ENCODE data around the gene SDK1.
"Not testable (repeated sequence)": the region's sequence is repeated elsewhere in the genome, so short reads cannot be mapped to it uniquely, and the experiment has no call there.

The SDK1 gene

DNA sequence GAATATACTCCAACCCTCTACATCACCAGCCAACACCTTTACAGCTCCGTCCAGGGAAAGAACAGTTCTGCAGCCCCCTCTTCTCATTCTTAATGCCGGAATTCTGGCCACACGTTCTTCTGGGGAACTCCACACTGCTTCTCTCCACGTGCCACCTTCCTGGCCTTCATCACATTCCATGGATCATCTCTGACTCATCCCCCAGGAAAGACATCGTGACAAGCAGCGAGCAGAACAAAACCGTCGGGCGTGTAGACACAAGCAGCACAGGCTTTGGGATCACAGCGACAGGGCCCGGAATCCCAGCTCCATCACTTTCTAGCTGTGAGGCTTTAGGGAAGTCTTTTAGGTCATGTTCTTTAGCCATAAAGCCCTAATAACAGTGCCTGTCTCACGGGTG lies 790.7 kb downstream of the SDK1 start:
- no peaks in the 10 kb centered on the region for H3K27me3 Mint-ChIP-seq
- H3K4me3 Mint-ChIP-seq, result no peak overlapping the region
- no peaks in the 10 kb centered on the region for H3K36me3 Mint-ChIP-seq
- H3K4me1 Mint-ChIP-seq (ENCODE audit: low read depth), result no peaks in the 10 kb centered on the region
- peaks cover 7% of the 10 kb centered on the region for H3K9me3 Mint-ChIP-seq (ENCODE audit: low read depth)
- no peak overlapping the region for H3K27ac Mint-ChIP-seq

- H3K27me3 Mint-ChIP-seq, result no peaks in the 10 kb centered on the region
- no peaks in the 10 kb centered on the region for H3K4me1 Mint-ChIP-seq (ENCODE audit: low read depth)
- H3K27ac Mint-ChIP-seq, result no peak overlapping the region
- H3K4me3 Mint-ChIP-seq, result no peak overlapping the region
- H3K9me3 Mint-ChIP-seq (ENCODE audit: low read depth), result peaks cover 7% of the 10 kb centered on the region
- H3K36me3 Mint-ChIP-seq, result no peaks in the 10 kb centered on the region
Observed at GRCh38 chr7:4093035-4093434, 792.0 kb downstream of the SDK1 start.

- no peak overlapping the region for H3K4me3 Mint-ChIP-seq
- H3K9me3 Mint-ChIP-seq (ENCODE audit: low read depth), result peaks cover 7% of the 10 kb centered on the region
- no peaks in the 10 kb centered on the region for H3K27me3 Mint-ChIP-seq
- H3K4me1 Mint-ChIP-seq (ENCODE audit: low read depth), result no peaks in the 10 kb centered on the region
- no peaks in the 10 kb centered on the region for H3K36me3 Mint-ChIP-seq
- no peak overlapping the region for H3K27ac Mint-ChIP-seq
Observed at GRCh38 chr7:4093483-4093882, 792.4 kb downstream of the SDK1 start.

DNA sequence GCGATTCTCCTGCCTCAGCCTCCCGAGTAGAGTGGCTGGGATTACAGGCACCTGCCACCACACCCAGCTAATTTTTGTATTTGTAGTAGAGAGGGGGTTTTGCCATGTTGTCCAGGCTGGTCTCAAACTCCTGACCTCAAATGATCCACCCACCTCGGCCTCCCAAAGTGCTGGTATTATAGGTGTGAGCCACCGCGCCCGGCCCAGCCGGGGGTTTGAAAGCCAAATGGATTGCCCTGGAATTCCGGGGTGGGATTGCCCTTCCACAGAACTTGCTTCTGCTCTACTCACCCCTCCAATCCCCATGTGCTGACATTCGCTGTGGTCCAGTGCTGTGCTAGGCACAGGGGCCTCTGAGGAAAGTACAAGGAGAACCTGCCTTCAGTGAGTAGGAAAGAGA lies 793.1 kb downstream of the SDK1 start:
- not testable (repeated sequence) for H3K9me3 Mint-ChIP-seq (ENCODE audit: low read depth); H3K27me3 Mint-ChIP-seq; H3K27ac Mint-ChIP-seq; H3K4me1 Mint-ChIP-seq (ENCODE audit: low read depth); H3K36me3 Mint-ChIP-seq; H3K4me3 Mint-ChIP-seq

DNA sequence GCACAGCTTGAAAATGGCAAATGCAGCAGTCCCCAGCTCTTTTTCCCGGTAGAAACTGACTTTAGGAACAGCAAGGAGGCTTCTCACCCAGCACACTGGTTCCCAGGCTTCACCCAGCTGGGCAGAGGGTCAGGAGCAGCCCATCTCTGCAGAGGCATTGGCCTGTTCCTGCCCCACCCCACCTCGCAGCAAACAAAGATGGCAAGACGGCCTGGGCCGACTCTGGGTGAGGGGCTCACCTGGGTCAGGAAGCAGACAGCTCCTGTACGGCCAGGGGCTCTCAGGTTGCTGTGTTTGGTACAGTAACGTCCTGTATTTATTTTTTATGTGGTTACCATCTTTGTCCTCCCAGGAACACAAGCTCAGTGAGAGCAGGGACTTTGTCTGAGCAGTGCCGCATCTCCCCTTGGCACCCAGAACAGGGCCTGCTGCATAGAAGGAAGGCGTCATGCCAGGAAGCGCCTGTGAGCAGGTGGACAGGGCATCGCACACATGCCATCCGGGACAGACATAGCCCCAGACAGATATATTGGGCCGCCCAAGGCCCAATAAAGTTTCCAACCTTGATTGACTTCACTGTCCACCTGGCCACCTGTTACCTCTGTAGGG lies 796.1 kb downstream of the SDK1 start:
- peaks cover 5% of the 10 kb centered on the region for H3K27me3 Mint-ChIP-seq
- H3K36me3 Mint-ChIP-seq, result no peaks in the 10 kb centered on the region
- H3K9me3 Mint-ChIP-seq (ENCODE audit: low read depth), result no peaks in the 10 kb centered on the region
- H3K4me1 Mint-ChIP-seq (ENCODE audit: low read depth), result no peaks in the 10 kb centered on the region
- H3K4me3 Mint-ChIP-seq, result no peak overlapping the region
- H3K27ac Mint-ChIP-seq, result no peak overlapping the region

DNA sequence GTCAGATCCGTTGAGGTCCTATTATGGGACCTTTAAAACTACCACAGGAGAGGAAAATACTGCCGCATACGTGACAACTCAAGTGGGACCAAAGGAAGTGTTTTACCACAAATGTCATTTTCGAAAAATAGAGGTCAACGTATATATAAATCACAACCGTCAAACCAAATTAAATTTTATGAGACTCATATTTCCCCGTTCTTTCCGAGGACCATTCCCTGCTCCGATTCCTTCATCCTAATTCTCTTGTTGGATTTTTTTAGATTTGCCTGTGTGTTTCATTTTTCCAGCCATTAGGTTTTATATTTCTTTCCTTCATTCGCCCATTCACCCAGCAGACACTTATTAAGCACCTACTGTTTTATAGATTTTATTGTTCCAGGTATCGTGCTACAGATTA lies 797.1 kb downstream of the SDK1 start:
- Mint-ChIP-seq H3K36me3 (no peaks in the 10 kb centered on the region), H3K27me3 (peaks cover 5% of the 10 kb centered on the region), H3K27ac (no peak overlapping the region), H3K4me1 (ENCODE audit: low read depth) (no peaks in the 10 kb centered on the region), H3K4me3 (no peak overlapping the region), H3K9me3 (ENCODE audit: low read depth) (no peaks in the 10 kb centered on the region)

DNA sequence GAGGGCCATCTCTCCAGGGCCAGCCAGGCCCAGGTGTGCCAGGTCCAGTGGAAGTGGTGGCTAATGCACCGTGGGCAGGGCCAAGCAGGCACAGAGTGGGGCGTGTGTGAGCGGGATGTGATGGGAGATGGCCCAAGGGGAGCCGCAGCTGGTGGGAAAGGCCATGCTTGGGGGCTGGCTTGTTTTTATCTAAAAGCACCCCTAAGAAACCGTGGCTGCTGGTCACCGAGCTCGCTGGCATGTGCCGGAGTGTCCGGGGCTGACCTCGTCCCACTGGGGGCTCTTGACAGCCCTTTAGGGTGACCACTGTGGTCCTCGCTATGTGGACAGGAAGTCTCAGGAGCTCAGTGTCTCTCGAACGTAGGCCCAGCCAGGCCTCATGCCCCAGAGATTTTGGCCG lies 798.6 kb downstream of the SDK1 start:
- Mint-ChIP-seq H3K4me1 (ENCODE audit: low read depth) (no peaks in the 10 kb centered on the region), H3K9me3 (ENCODE audit: low read depth) (no peaks in the 10 kb centered on the region), H3K27me3 (peaks cover 5% of the 10 kb centered on the region), H3K4me3 (no peak overlapping the region), H3K36me3 (no peaks in the 10 kb centered on the region), H3K27ac (no peak overlapping the region)

GRCh38 chr7:4100148-4100547 lies 799.1 kb downstream of the SDK1 start:
- Mint-ChIP-seq H3K4me1 (ENCODE audit: low read depth) (no peaks in the 10 kb centered on the region), H3K9me3 (ENCODE audit: low read depth) (no peaks in the 10 kb centered on the region), H3K4me3 (no peak overlapping the region), H3K36me3 (no peaks in the 10 kb centered on the region), H3K27ac (no peak overlapping the region), H3K27me3 (peaks cover 5% of the 10 kb centered on the region)

GRCh38 chr7:4100691-4101090 lies 799.6 kb downstream of the SDK1 start:
- Mint-ChIP-seq H3K4me3 (no peak overlapping the region), H3K9me3 (ENCODE audit: low read depth) (no peaks in the 10 kb centered on the region), H3K36me3 (no peaks in the 10 kb centered on the region), H3K27ac (no peak overlapping the region), H3K27me3 (peaks cover 5% of the 10 kb centered on the region), H3K4me1 (ENCODE audit: low read depth) (no peaks in the 10 kb centered on the region)

GRCh38 chr7:4102231-4102841 lies 801.3 kb downstream of the SDK1 start:
- no peaks in the 10 kb centered on the region for H3K9me3 Mint-ChIP-seq (ENCODE audit: low read depth)
- H3K36me3 Mint-ChIP-seq, result no peaks in the 10 kb centered on the region
- H3K4me3 Mint-ChIP-seq, result no peak overlapping the region
- H3K4me1 Mint-ChIP-seq (ENCODE audit: low read depth), result no peaks in the 10 kb centered on the region
- H3K27ac Mint-ChIP-seq, result no peak overlapping the region
- peaks cover 5% of the 10 kb centered on the region for H3K27me3 Mint-ChIP-seq

DNA sequence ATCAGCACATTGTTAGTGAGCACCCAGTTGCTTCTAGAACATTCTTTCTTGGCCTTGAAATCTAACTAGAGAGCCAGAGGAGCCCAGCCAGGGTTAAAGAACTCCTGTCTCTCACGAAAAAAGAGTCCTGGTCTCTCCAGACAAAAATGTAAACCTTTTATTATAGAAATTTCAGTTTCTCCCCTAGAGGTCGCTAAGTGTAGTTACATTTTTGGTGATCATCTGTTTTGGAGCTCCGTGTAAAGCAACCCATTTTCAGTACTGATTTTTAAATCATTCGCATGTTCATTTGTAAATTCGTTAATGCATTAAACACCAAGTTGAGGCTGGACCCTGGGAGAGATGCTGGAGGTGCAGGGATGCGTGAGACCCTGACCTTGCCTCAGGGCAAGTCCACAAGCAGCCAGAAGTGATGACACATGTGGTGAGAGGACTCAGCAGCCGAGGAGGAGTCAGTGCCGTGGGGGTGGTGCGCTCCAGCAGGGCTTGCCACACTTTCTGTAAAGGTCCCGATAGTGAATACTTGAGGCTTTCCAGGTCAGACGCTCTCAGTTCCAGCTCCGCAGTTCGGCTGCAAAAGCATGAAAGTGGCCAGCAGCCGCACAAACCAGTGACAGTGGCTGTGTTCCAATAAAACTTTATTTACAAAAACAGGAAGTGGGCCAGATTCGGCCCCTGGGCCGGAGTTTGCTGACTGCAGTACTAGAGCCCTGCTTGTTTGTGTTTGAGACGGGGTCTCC lies 802.5 kb downstream of the SDK1 start:
- Mint-ChIP-seq H3K36me3 (no peaks in the 10 kb centered on the region), H3K27ac (no peak overlapping the region), H3K27me3 (peaks cover 5% of the 10 kb centered on the region), H3K9me3 (ENCODE audit: low read depth) (no peaks in the 10 kb centered on the region), H3K4me1 (ENCODE audit: low read depth) (no peaks in the 10 kb centered on the region), H3K4me3 (no peak overlapping the region)

DNA sequence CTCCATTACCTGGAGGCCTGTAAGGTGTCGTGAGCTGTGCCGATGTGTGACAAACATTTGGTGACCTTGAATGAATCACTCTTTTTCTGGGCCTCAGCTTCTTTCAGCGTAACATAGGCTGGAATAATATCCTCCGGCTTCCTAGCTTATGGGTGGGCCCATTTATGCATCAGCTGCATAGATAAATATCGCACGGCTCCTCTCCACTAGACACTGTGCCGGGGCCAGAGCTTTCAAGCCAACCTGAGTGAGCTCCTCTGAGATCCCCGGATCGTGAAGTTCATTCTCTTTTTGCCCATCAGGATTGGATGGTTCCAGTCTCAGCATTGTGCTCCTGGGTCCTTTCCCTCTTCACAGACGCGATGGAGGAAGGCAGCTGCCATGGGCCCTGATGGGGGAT lies 806.8 kb downstream of the SDK1 start:
- Mint-ChIP-seq H3K9me3 (ENCODE audit: low read depth) (no peaks in the 10 kb centered on the region), H3K4me1 (ENCODE audit: low read depth) (no peaks in the 10 kb centered on the region), H3K4me3 (no peak overlapping the region)

GRCh38 chr7:4108951-4109350 lies 807.9 kb downstream of the SDK1 start:
- Mint-ChIP-seq H3K36me3 (no peaks in the 10 kb centered on the region), H3K27me3 (no peaks in the 10 kb centered on the region), H3K4me1 (ENCODE audit: low read depth) (no peaks in the 10 kb centered on the region), H3K4me3 (no peak overlapping the region), H3K27ac (no peak overlapping the region), H3K9me3 (ENCODE audit: low read depth) (no peaks in the 10 kb centered on the region)

More for the DNA sequence above, 806.8 kb downstream of the SDK1 start:
- Mint-ChIP-seq H3K27me3 (no peaks in the 10 kb centered on the region), H3K36me3 (no peaks in the 10 kb centered on the region), H3K27ac (no peak overlapping the region)

GRCh38 chr7:4109481-4110110 lies 808.5 kb downstream of the SDK1 start:
- no peak overlapping the region for H3K27ac Mint-ChIP-seq
- H3K36me3 Mint-ChIP-seq, result no peaks in the 10 kb centered on the region
- no peaks in the 10 kb centered on the region for H3K4me1 Mint-ChIP-seq (ENCODE audit: low read depth)
- no peaks in the 10 kb centered on the region for H3K27me3 Mint-ChIP-seq
- no peaks in the 10 kb centered on the region for H3K9me3 Mint-ChIP-seq (ENCODE audit: low read depth)
- H3K4me3 Mint-ChIP-seq, result no peak overlapping the region

GRCh38 chr7:4110438-4110837 lies 809.4 kb downstream of the SDK1 start:
- H3K4me1 Mint-ChIP-seq (ENCODE audit: low read depth), result no peaks in the 10 kb centered on the region
- H3K27ac Mint-ChIP-seq, result no peak overlapping the region
- no peaks in the 10 kb centered on the region for H3K9me3 Mint-ChIP-seq (ENCODE audit: low read depth)
- H3K4me3 Mint-ChIP-seq, result no peak overlapping the region
- no peaks in the 10 kb centered on the region for H3K27me3 Mint-ChIP-seq
- no peaks in the 10 kb centered on the region for H3K36me3 Mint-ChIP-seq

Data from activated naive CD8-positive, alpha-beta T cell (primary cell).